CD14-positive monocyte (primary cell): ENCODE data around the gene RPL10. TPM values are rescaled to one million over a fixed set of nuclear protein-coding genes. Genes with fewer than 3 reads are reported as not detected.

Experiments
- DNase-seq, 3 donors: peaks; one replicate each; pipeline ENCODE4 v3.0.0-alpha.2; 2011 to 2022
- H2AFZ ChIP-seq: 2 replicates; pipeline ENCODE4 v1.6.0; 2012; ENCODE audit warnings: mild to moderate bottlenecking, low read depth, low read length, inconsistent platforms; ENCODE audit not compliant: insufficient read depth, poor library complexity, severe bottlenecking
- H3K27ac ChIP-seq, 2 donors: 1 replicate in 1 of 2; 2 replicates in 1 of 2; pipeline ENCODE4 v1.5.1; 2012 to 2013; ENCODE audit warnings: low read length in 2 of 2, control low read depth in 1 of 2, inconsistent platforms in 1 of 2, low read depth in 1 of 2, mild to moderate bottlenecking in 1 of 2
- H3K27me3 ChIP-seq, 2 donors: one replicate each; pipeline versions ENCODE4 v1.6.0 to v1.6.1; 2011 to 2013; ENCODE audit warnings: low read length in 2 of 2; ENCODE audit not compliant: control insufficient read depth in 2 of 2, insufficient read depth in 2 of 2
- H3K36me3 ChIP-seq, 2 donors: replicated peaks in 1 of 2; 1 replicate in 1 of 2; 2 replicates in 1 of 2; pipeline versions ENCODE4 v1.5.1 to v1.6.1; 2012 to 2013; ENCODE audit warnings: low read length in 2 of 2, control low read depth in 1 of 2, inconsistent platforms in 1 of 2, mild to moderate bottlenecking in 1 of 2; ENCODE audit not compliant: insufficient read depth in 2 of 2, control insufficient read depth in 1 of 2
- H3K4me1 ChIP-seq, 2 donors: 1 replicate in 1 of 2; 2 replicates in 1 of 2; pipeline versions ENCODE4 v1.5.1 to v1.6.1; 2012 to 2013; ENCODE audit warnings: low read length in 2 of 2, control low read depth in 1 of 2, inconsistent platforms in 1 of 2, mild to moderate bottlenecking in 1 of 2, moderate library complexity in 1 of 2; ENCODE audit not compliant: insufficient read depth in 2 of 2, control insufficient read depth in 1 of 2
- H3K4me2 ChIP-seq: replicated peaks from 2 replicates; pipeline ENCODE3; 2012; ENCODE audit warnings: low read length, moderate library complexity, mild to moderate bottlenecking; ENCODE audit not compliant: poor library complexity, severe bottlenecking; ENCODE audit errors: extremely low read depth
- H3K4me3 ChIP-seq, 3 experiments: fragments of 200-600 bp in 1 of 3; sonication (generic) in 1 of 3; replicated peaks in 1 of 3; 1 replicate in 2 of 3; 2 replicates in 1 of 3; pipeline ENCODE4 v1.5.1; 2011 to 2013; ENCODE audit warnings: low read length in 3 of 3, mild to moderate bottlenecking in 3 of 3, control low read depth in 2 of 3, low read depth in 2 of 3, inconsistent platforms in 1 of 3, moderate library complexity in 1 of 3
- H3K79me2 ChIP-seq: 2 replicates; pipeline ENCODE4 v1.6.0; 2012; ENCODE audit warnings: mild to moderate bottlenecking, control low read depth, inconsistent platforms, low read length, moderate library complexity; ENCODE audit not compliant: insufficient read depth
- H3K9ac ChIP-seq: 2 replicates; pipeline ENCODE4 v1.6.0; 2017; ENCODE audit warnings: low read length, mild to moderate bottlenecking; ENCODE audit not compliant: insufficient read depth, poor library complexity, severe bottlenecking
- H3K9me3 ChIP-seq, 2 donors: replicated peaks in 1 of 2; 1 replicate in 1 of 2; 2 replicates in 1 of 2; pipeline versions ENCODE4 v1.5.1 to v1.6.1; 2012 to 2013; ENCODE audit warnings: low read length in 2 of 2, control low read depth in 1 of 2; ENCODE audit not compliant: control insufficient read depth in 1 of 2, insufficient read depth in 1 of 2
- H4K20me1 ChIP-seq: 2 replicates; pipeline ENCODE4 v1.6.0; 2012; ENCODE audit warnings: mild to moderate bottlenecking, low read length, control low read depth, moderate library complexity; ENCODE audit not compliant: insufficient read depth
- H3K27ac Mint-ChIP-seq, 7 donors: one replicate each; pipeline ENCODE4 v1.8.0; 2020; ENCODE audit warnings: mild to moderate bottlenecking in 7 of 7, mixed read lengths in 7 of 7, moderate library complexity in 6 of 7, inconsistent platforms in 2 of 7
- H3K27me3 Mint-ChIP-seq, 3 donors: one replicate each; pipeline ENCODE4 v1.8.0; 2021 to 2022; ENCODE audit warnings: low read depth in 3 of 3, mild to moderate bottlenecking in 3 of 3, mixed read lengths in 3 of 3, moderate library complexity in 3 of 3, inconsistent platforms in 1 of 3
- H3K36me3 Mint-ChIP-seq, 2 donors: one replicate each; pipeline ENCODE4 v1.8.0; 2020; ENCODE audit warnings: mixed read lengths in 2 of 2, inconsistent platforms in 1 of 2, mild to moderate bottlenecking in 1 of 2
- H3K4me1 Mint-ChIP-seq: one replicate; pipeline ENCODE4 v1.8.0; 2020; ENCODE audit warnings: mild to moderate bottlenecking, mixed read lengths
- H3K4me3 Mint-ChIP-seq, 2 donors: one replicate each; pipeline ENCODE4 v1.8.0; 2020; ENCODE audit warnings: mild to moderate bottlenecking in 2 of 2, mixed read lengths in 2 of 2, moderate library complexity in 1 of 2
- H3K9me3 Mint-ChIP-seq, 7 donors: one replicate each; pipeline ENCODE4 v1.8.0; 2020 to 2022; ENCODE audit warnings: mixed read lengths in 7 of 7, mild to moderate bottlenecking in 6 of 7, moderate library complexity in 6 of 7, inconsistent platforms in 2 of 7
- WGBS: methylation state at CpG from one replicate; pipeline ENCODE4 v1.1.5; 2013; ENCODE audit warnings: missing lambda C conversion rate; ENCODE audit not compliant: insufficient coverage; 5-methylcytosine and 5-hydroxymethylcytosine counted together
- intact Hi-C, 2 donors: fragments of 100-400 bp; cut with micrococcal nuclease; formaldehyde crosslinking; loops; one replicate each; pipeline versions ENCODE4 v1.15.0 to v1.15.1; 2023
- polyA plus RNA-seq, 3 donors: library from polyadenylated mRNA; depleted of rRNA in 1 of 3; unstranded in 2 of 3; stranded (reverse) in 1 of 3; fragments of 300-500 nt in 2 of 3; fragments of >200 nt in 1 of 3; fragmentation: Illumina TruSeq in 2 of 3; gene quantifications; 1 replicate in 2 of 3; 2 replicates in 1 of 3; pipeline ENCODE4 v1.2.3, GENCODE V29; 2012 to 2021
- TF ChIP-seq, protein P1 (sequence below): fragments of 200-600 bp; IDR thresholded peaks from one replicate; pipeline ENCODE4 v1.8.0; 2022; ENCODE audit warnings: antibody characterized with exemption, mild to moderate bottlenecking

Gene RPL10
- polyA plus RNA-seq, 3 donors = 1,536 to 5,639 (median 1,724) TPM

DNA sequence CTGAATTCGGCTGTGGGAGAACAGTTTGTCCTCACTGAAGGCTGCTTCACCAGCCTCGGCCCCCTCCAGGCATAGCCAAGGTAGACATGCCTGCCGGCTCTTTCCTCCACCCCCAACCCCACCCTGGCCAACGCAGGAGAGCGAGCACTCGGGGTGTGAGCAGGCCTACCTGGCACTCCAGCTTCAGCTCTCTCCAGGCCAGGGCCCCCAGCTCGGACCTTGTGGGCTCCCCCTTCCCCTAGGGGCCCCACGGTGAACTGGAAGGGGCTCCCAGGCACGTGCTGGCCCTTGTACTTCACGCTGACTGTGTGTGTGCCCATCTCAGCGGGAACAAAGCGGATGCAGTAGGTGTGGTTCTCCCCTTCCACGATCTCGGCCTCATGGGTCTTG is 46.2 kb upstream of the RPL10 start:
- intact Hi-C loops = no loop called here
- Histone ChIP-seq H3K27me3 (no peaks in the 10 kb centered on the region), H3K79me2 (peaks cover 22% of the 10 kb centered on the region), H3K4me1 (peaks cover 30 to 50% of the 10 kb centered on the region in 2 donors), H3K4me3 (no peak overlapping the region), H3K9ac (no peak overlapping the region), H3K4me2 (no peak overlapping the region), H3K9me3 (no peaks in the 10 kb centered on the region), H2AFZ (no peak overlapping the region), H3K27ac (peak overlapping the region; percentile 4 to 8), H3K36me3 (peaks cover 87% of the 10 kb centered on the region in 2 donors), H4K20me1 (peaks cover 94% of the 10 kb centered on the region)
- WGBS = no CpG with 5 or more reads among the region's 14 CpGs
- Mint-ChIP-seq H3K27me3 (peaks cover 0 to 3% (median 0%) of the 10 kb centered on the region in 3 donors), H3K4me3 (peak overlapping the region in 1 of 2 donors; percentile 24), H3K4me1 (peaks cover 21% of the 10 kb centered on the region), H3K36me3 (peaks cover 50 to 77% of the 10 kb centered on the region in 2 donors), H3K27ac (peak overlapping the region in 2 of 7 donors; percentile 26 to 62), H3K9me3 (no peaks in the 10 kb centered on the region)
- TF ChIP-seq, protein P1, sequence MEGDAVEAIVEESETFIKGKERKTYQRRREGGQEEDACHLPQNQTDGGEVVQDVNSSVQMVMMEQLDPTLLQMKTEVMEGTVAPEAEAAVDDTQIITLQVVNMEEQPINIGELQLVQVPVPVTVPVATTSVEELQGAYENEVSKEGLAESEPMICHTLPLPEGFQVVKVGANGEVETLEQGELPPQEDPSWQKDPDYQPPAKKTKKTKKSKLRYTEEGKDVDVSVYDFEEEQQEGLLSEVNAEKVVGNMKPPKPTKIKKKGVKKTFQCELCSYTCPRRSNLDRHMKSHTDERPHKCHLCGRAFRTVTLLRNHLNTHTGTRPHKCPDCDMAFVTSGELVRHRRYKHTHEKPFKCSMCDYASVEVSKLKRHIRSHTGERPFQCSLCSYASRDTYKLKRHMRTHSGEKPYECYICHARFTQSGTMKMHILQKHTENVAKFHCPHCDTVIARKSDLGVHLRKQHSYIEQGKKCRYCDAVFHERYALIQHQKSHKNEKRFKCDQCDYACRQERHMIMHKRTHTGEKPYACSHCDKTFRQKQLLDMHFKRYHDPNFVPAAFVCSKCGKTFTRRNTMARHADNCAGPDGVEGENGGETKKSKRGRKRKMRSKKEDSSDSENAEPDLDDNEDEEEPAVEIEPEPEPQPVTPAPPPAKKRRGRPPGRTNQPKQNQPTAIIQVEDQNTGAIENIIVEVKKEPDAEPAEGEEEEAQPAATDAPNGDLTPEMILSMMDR = no peak
- DNase-seq = no peak

DNA sequence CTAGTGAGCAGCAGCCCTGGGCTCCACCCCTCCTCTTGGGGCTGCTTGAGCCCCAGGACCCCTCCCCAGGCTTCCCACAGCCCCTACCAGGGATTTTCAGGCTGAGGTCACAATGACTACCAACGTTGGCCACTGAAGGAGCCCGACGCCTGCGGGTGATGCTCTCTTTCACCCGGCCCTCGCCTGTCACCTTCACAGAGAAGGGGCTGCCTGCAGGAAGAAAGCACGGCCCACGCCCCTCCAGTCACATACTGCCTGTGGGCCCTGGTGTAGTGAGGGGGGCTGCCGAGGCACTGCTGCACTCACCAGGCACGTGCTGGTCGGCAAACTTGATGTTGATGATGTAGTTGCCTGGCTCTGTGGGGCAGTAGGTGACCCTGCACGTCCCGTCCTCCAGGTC is 45.7 kb upstream of the RPL10 start:
- H3K9ac ChIP-seq = no peak overlapping the region
- no peak for DNase-seq
- TF ChIP-seq, protein P1 = no peak
- H2AFZ ChIP-seq = no peak overlapping the region
- no peaks in the 10 kb centered on the region for H3K9me3 Mint-ChIP-seq
- H3K36me3 Mint-ChIP-seq = peaks cover 49 to 80% of the 10 kb centered on the region in 2 donors
- H3K27me3 ChIP-seq = no peaks in the 10 kb centered on the region
- H4K20me1 ChIP-seq = peaks cover 95% of the 10 kb centered on the region
- no peaks in the 10 kb centered on the region for H3K9me3 ChIP-seq
- peaks cover 16% of the 10 kb centered on the region for H3K4me1 Mint-ChIP-seq
- no peak overlapping the region for H3K4me2 ChIP-seq
- no peak overlapping the region for H3K4me3 ChIP-seq
- intact Hi-C loops = no loop called here
- peaks cover 0 to 2% (median 0%) of the 10 kb centered on the region in 3 donors for H3K27me3 Mint-ChIP-seq
- H3K4me3 Mint-ChIP-seq = no peak overlapping the region
- peak overlapping the region in 1 of 7 donors; percentile 25 for H3K27ac Mint-ChIP-seq
- H3K79me2 ChIP-seq = peaks cover 26% of the 10 kb centered on the region
- H3K27ac ChIP-seq = peak overlapping the region; percentile 4 to 8
- peaks cover 92% of the 10 kb centered on the region in 2 donors for H3K36me3 ChIP-seq
- 85% methylated on average over 4 of the region's 13 CpGs for WGBS
- peaks cover 25 to 46% of the 10 kb centered on the region in 2 donors for H3K4me1 ChIP-seq
